ENCODE data around the gene EPHA6. TPM values are rescaled to one million over a fixed set of nuclear protein-coding genes. Genes with fewer than 3 reads are reported as not detected.
"Not testable (repeated sequence)": the region's sequence is repeated elsewhere in the genome, so short reads cannot be mapped to it uniquely, and the experiment has no call there.

EPHA6 gene
- total and polyA plus RNA-seq, 12 donors = 0.21 to 0.88 (median 0.59) TPM; not detected in 3

- ATAC-seq = no peak
- Histone ChIP-seq H3K4me3 (no peak overlapping the region), H3K36me3 (no peaks in the 10 kb centered on the region), H3K9me3 (peaks cover 0 to 6% (median 0%) of the 10 kb centered on the region in 11 donors), H3K27ac (no peak overlapping the region), H3K4me1 (no peaks in the 10 kb centered on the region), H3K27me3 (peaks cover 0 to 6% (median 0%) of the 10 kb centered on the region in 7 donors)
- intact Hi-C loops (cut with DNase I) = no loop called here
- 69 to 78% methylated on average over 2 of the region's 2 CpGs for WGBS, 2 donors
- TF ChIP-seq CTCF (IDR thresholded peaks at IDR 0.05) = no peak
- no peak for DNase-seq
These were observed 796.2 kb downstream of the EPHA6 start for GRCh38 chr3:97610626-97611025.

- TF ChIP-seq CTCF (IDR thresholded peaks at IDR 0.05) = no peak
- Histone ChIP-seq H3K4me3 (no peak overlapping the region), H3K4me1 (no peaks in the 10 kb centered on the region), H3K9me3 (peaks cover 0 to 21% (median 0%) of the 10 kb centered on the region in 11 donors), H3K27me3 (peaks cover 0 to 6% (median 0%) of the 10 kb centered on the region in 7 donors), H3K36me3 (no peaks in the 10 kb centered on the region), H3K27ac (no peak overlapping the region)
- DNase-seq (no peak), ATAC-seq (no peak)
- 86 to 89% methylated on average over 1 of the region's 1 CpG for WGBS, 2 donors
- intact Hi-C loops (cut with DNase I) = no loop called here
These were observed 798.2 kb downstream of the EPHA6 start for GRCh38 chr3:97612632-97613031.

- no peak for TF ChIP-seq CTCF (IDR thresholded peaks at IDR 0.05)
- DNase-seq = no peak
- Histone ChIP-seq H3K27ac (no peak overlapping the region), H3K36me3 (no peaks in the 10 kb centered on the region), H3K27me3 (peaks cover 0 to 6% (median 0%) of the 10 kb centered on the region in 7 donors), H3K4me3 (no peak overlapping the region), H3K4me1 (no peaks in the 10 kb centered on the region), H3K9me3 (peaks cover 0 to 26% (median 0%) of the 10 kb centered on the region in 11 donors)
- intact Hi-C loops (cut with DNase I) = no loop called here
- no peak for ATAC-seq
- WGBS, 2 donors = 69 to 70% methylated on average over 2 of the region's 2 CpGs
These were observed 798.7 kb downstream of the EPHA6 start for GRCh38 chr3:97613139-97613538.

GRCh38 chr3:97620514-97620913, 806.1 kb downstream of the EPHA6 start:
- intact Hi-C loops (cut with DNase I); H3K4me3 ChIP-seq; H3K4me1 ChIP-seq; H3K36me3 ChIP-seq; H3K27me3 ChIP-seq; ATAC-seq; DNase-seq; H3K27ac ChIP-seq: not testable (repeated sequence)
- peaks cover 0 to 34% (median 0%) of the 10 kb centered on the region in 11 donors for H3K9me3 ChIP-seq
- 81 to 82% methylated on average over 1 of the region's 1 CpG for WGBS, 2 donors

GRCh38 chr3:97636465-97636864, 822.1 kb downstream of the EPHA6 start:
- Histone ChIP-seq H3K27ac (no peak overlapping the region), H3K9me3 (no peaks in the 10 kb centered on the region), H3K4me1 (no peaks in the 10 kb centered on the region), H3K36me3 (no peaks in the 10 kb centered on the region), H3K27me3 (no peaks in the 10 kb centered on the region), H3K4me3 (no peak overlapping the region)
- no peak for TF ChIP-seq CTCF (IDR thresholded peaks at IDR 0.05)
- 81 to 83% methylated on average over 1 of the region's 1 CpG for WGBS, 2 donors
- DNase-seq (no peak), ATAC-seq (no peak)
- intact Hi-C loops (cut with DNase I) = no loop called here
